K562 (cell line): Measurements from ENCODE around the gene TRIM24. TPM values are rescaled to one million over a fixed set of nuclear protein-coding genes. Genes with fewer than 3 reads are reported as not detected.

Source experiments
- CREB3L1 ChIP-seq: fragments of 450-650 bp; IDR thresholded peaks from 2 replicates; pipeline ENCODE4 v1.6.1; 2014; ENCODE audit warnings: low read depth, mild to moderate bottlenecking, moderate library complexity, borderline replicate concordance
- GMEB1 ChIP-seq: fragments of 250-450 bp; sonication (Bioruptor Pico); IDR thresholded peaks from 2 replicates; pipeline ENCODE4 v1.4.0; 2020; ENCODE audit warnings: mild to moderate bottlenecking
- HMGXB4 ChIP-seq: sonication (generic); formaldehyde crosslinking; IDR thresholded peaks from 2 replicates; pipeline ENCODE4 v1.8.1; 2023; ENCODE audit warnings: mild to moderate bottlenecking, missing genetic modification reagents
- MCM7 ChIP-seq, 2 experiments: fragments of 450-650 bp; IDR thresholded peaks; 2 replicates each; pipeline ENCODE4 v1.6.1; 2016 to 2018
- MITF ChIP-seq: IDR thresholded peaks from 2 replicates; pipeline ENCODE4 v1.6.1; 2014; ENCODE audit warnings: antibody characterized with exemption
- NCOA4 ChIP-seq: fragments of 450-650 bp; IDR thresholded peaks from 2 replicates; pipeline ENCODE4 v1.6.1; 2018; ENCODE audit warnings: mild to moderate bottlenecking; ENCODE audit not compliant: partially characterized antibody
- POLR3G ChIP-seq: IDR thresholded peaks from 2 replicates; pipeline ENCODE4 v1.6.1; 2011; ENCODE audit not compliant: insufficient read length, insufficient replicate concordance; ENCODE audit errors: extremely low read depth
- RBM34 ChIP-seq: fragments of 200-400 bp; formaldehyde crosslinking; IDR thresholded peaks from 2 replicates; pipeline ENCODE4 v1.6.1; 2018; ENCODE audit warnings: low read length, borderline replicate concordance; ENCODE audit not compliant: insufficient read depth
- SMAD2 ChIP-seq: fragments of 150-350 bp; IDR thresholded peaks from 2 replicates; pipeline ENCODE4 v1.6.1; 2014; ENCODE audit warnings: low read depth, mild to moderate bottlenecking, low read length
- TFE3 ChIP-seq: fragments of 450-650 bp; formaldehyde crosslinking; IDR thresholded peaks from 2 replicates; pipeline ENCODE4 v1.4.0; 2020; ENCODE audit warnings: mild to moderate bottlenecking, mixed read lengths
- TRIM25 ChIP-seq: fragments of 450-650 bp; IDR thresholded peaks from 2 replicates; pipeline ENCODE4 v1.7.0; 2016; ENCODE audit warnings: borderline replicate concordance
- ZBTB43 ChIP-seq: sonication (generic); formaldehyde crosslinking; IDR thresholded peaks from 2 replicates; pipeline ENCODE4 v1.8.0; 2023; ENCODE audit warnings: mild to moderate bottlenecking, missing genetic modification reagents
- ZFP30 ChIP-seq: fragments of 250-450 bp; sonication (Bioruptor Pico); IDR thresholded peaks from 2 replicates; pipeline ENCODE4 v1.8.0; 2022; ENCODE audit warnings: moderate library complexity, mild to moderate bottlenecking, inconsistent platforms, borderline replicate concordance
- ZNF224 ChIP-seq: sonication (generic); formaldehyde crosslinking; IDR thresholded peaks from 2 replicates; pipeline ENCODE4 v1.8.0; 2022; ENCODE audit warnings: mild to moderate bottlenecking, missing genetic modification reagents
- polyA plus RNA-seq, 8 experiments: library from polyadenylated mRNA; depleted of rRNA in 4 of 8; stranded (reverse) in 5 of 8; unstranded in 3 of 8; fragments of >200 nt; fragmentation: Nextera tagmentation in 2 of 8; fragmentation: Illumina TruSeq in 1 of 8; extraction: Ambion mirVana in 2 of 8; extraction: Trizol in 1 of 8; gene quantifications; 2 replicates each; pipeline versions ENCODE4 v1.2.1 to v1.2.3, GENCODE V29; 2011 to 2014; ENCODE audit warnings: inconsistent platforms in 1 of 8, missing spikeins in 1 of 8
- total RNA-seq, 7 experiments: library from RNA; depleted of rRNA in 6 of 7; stranded (reverse); fragments of >200 nt in 6 of 7; fragmentation: Illumina TruSeq in 2 of 7; extraction: Trizol in 2 of 7; gene quantifications; 2 replicates each; pipeline versions ENCODE4 v1.2.1 to v1.2.3, GENCODE V29; 2011 to 2021; ENCODE audit warnings: low replicate concordance in 1 of 7

TRIM24 gene
- total and polyA plus RNA-seq, 9 of the 15 experiments (the other 6 are each of a cell fraction or from before 2014, with no cell fraction given): 13.4 to 74.0 (median 41.7) TPM

- TF ChIP-seq SMAD2 (no peak), POLR3G (no peak), TFE3 (CRISPR knock-in tag) (no peak), HMGXB4 (peak; percentile 86), TRIM25 (no peak), ZBTB43 (peak; percentile 87; the same call in 1 of the 2 replicates), MCM7 (IDR thresholded peaks at IDR 0.05) (no peak), RBM34 (0 out of 2 replicates have a peak, but pooled peaks have one; percentile 18), GMEB1 (CRISPR knock-in tag) (peak; percentile 41; the same call in 1 of the 2 replicates), CREB3L1 (peak; percentile 60; the same call in 1 of the 2 replicates), NCOA4 (no peak), ZFP30 (CRISPR knock-in tag) (no peak), MITF (no peak), ZNF224 (no peak)
Measured at GRCh38 chr7:138460649-138461607, 869 bp downstream of the TRIM24 start (continued).
